GM19023 (cell line): Measurements from ENCODE around the gene MET.

ENCODE experiments used
- ATAC-seq: cut with Tn5 transposase; IDR thresholded peaks from one replicate; pipeline ENCODE4 v1.9.1; 2021; ENCODE audit warnings: mild to moderate bottlenecking, moderate library complexity; ENCODE audit not compliant: unreplicated experiment

Gene MET

GRCh38 chr7:116840256-116840655 lies 168.3 kb downstream of the MET start:
- ATAC-seq, result no peak

- ATAC-seq, result no peak
These were observed 170.4 kb downstream of the MET start for GRCh38 chr7:116842371-116842770.

- ATAC-seq, result no peak
These were observed 171.4 kb downstream of the MET start for GRCh38 chr7:116843378-116843777.
